ENCODE measurements around the gene STAG2. TPM values are rescaled to one million over a fixed set of nuclear protein-coding genes. Genes with fewer than 3 reads are reported as not detected.

The STAG2 gene
- polyA plus RNA-seq, 1 donor: 138 TPM

Other genes starting within 250 kb of the STAG2 start
- 164 TPM for gene THOC2, start 228.7 kb upstream of the STAG2 start, polyA plus RNA-seq (ENCODE audit: insufficient read length)
- 41.7 TPM for gene XIAP, start 101.7 kb upstream of the STAG2 start, polyA plus RNA-seq (ENCODE audit: insufficient read length)

Data from left kidney (tissue), 1 donor.